Osteoblast (primary cell): ENCODE results near the gene NAV3. TPM values are rescaled to one million over a fixed set of nuclear protein-coding genes. Genes with fewer than 3 reads are reported as not detected.

Experiments used
- DNase-seq: peaks from one replicate; pipeline ENCODE4 v3.0.0; 2011; ENCODE audit warnings: low spot score, mixed read lengths; ENCODE audit not compliant: insufficient read length; ENCODE audit errors: missing footprints
- H2AFZ ChIP-seq: 2 replicates; pipeline ENCODE4 v1.6.0; 2011; ENCODE audit warnings: mild to moderate bottlenecking, low read length
- H3K27ac ChIP-seq: 2 replicates; pipeline ENCODE4 v1.5.1; 2011; ENCODE audit warnings: mild to moderate bottlenecking, low read depth, low read length, moderate library complexity
- H3K27me3 ChIP-seq: 2 replicates; pipeline ENCODE4 v1.6.0; 2012; ENCODE audit warnings: mild to moderate bottlenecking, control low read depth, inconsistent platforms, low read length, moderate library complexity; ENCODE audit not compliant: insufficient read depth
- H3K36me3 ChIP-seq: 2 replicates; pipeline ENCODE4 v1.5.1; 2011; ENCODE audit warnings: mild to moderate bottlenecking, low read length, control low read depth, moderate library complexity; ENCODE audit not compliant: insufficient read depth
- H3K4me1 ChIP-seq: 2 replicates; pipeline ENCODE4 v1.5.1; 2011; ENCODE audit warnings: mild to moderate bottlenecking, low read length, control low read depth, moderate library complexity; ENCODE audit not compliant: insufficient read depth
- H3K4me2 ChIP-seq: 2 replicates; pipeline ENCODE4 v1.6.0; 2011; ENCODE audit warnings: mild to moderate bottlenecking, low read length; ENCODE audit not compliant: insufficient read depth
- H3K4me3 ChIP-seq: fragments of 200-600 bp; sonication (generic); 3 replicates; pipeline ENCODE4 v1.5.1; 2012; ENCODE audit warnings: mild to moderate bottlenecking, low read length, inconsistent platforms; ENCODE audit not compliant: insufficient read depth
- H3K79me2 ChIP-seq: 2 replicates; pipeline ENCODE4 v1.6.0; 2012; ENCODE audit warnings: mild to moderate bottlenecking, low read length, control low read depth, inconsistent platforms; ENCODE audit not compliant: insufficient read depth
- H3K9me3 ChIP-seq: 2 replicates; pipeline ENCODE4 v1.5.1; 2011; ENCODE audit warnings: low read depth, low read length, control low read depth
- H4K20me1 ChIP-seq: 2 replicates; pipeline ENCODE4 v1.6.0; 2012; ENCODE audit warnings: mild to moderate bottlenecking, low read length, control low read depth; ENCODE audit not compliant: insufficient read depth
- total RNA-seq: library from RNA; depleted of rRNA; stranded (reverse); fragments of >200 nt; gene quantifications from 2 replicates; pipeline ENCODE4 v1.2.3, GENCODE V29; 2012
- TF ChIP-seq, protein P1 (sequence below): IDR thresholded peaks from 2 replicates; pipeline ENCODE4 v1.5.1; 2011; ENCODE audit warnings: mild to moderate bottlenecking, low read depth, low read length, moderate library complexity; ENCODE audit errors: extremely low read depth

NAV3 gene
- total RNA-seq, 1 donor: 84.7 TPM

DNA sequence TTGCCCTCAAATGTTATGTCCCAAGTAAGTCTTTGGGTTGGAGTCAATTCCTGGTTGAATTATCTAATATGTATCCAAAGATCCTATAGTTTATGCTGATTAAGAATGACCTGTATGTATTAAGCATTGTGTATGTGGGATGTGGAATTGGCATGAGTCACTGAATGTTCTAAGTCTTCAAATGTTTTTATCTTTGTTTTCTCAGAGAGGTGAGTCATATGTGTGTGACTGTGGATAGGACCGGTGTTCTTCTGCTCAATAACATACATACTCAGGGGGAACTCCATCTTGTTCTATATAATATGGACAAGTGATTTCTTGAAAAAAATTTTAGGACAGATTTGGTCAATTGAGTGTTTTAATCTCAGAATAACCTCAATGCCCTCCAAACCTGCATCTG, 57.9 kb downstream of the NAV3 start:
- Histone ChIP-seq H3K36me3 (no peaks in the 10 kb centered on the region), H3K4me1 (no peaks in the 10 kb centered on the region), H3K4me3 (no peak overlapping the region), H3K4me2 (no peak overlapping the region), H2AFZ (no peak overlapping the region), H4K20me1 (no peaks in the 10 kb centered on the region), H3K27ac (no peak overlapping the region), H3K9me3 (no peaks in the 10 kb centered on the region), H3K79me2 (no peaks in the 10 kb centered on the region), H3K27me3 (no peaks in the 10 kb centered on the region)
- TF ChIP-seq, protein P1, sequence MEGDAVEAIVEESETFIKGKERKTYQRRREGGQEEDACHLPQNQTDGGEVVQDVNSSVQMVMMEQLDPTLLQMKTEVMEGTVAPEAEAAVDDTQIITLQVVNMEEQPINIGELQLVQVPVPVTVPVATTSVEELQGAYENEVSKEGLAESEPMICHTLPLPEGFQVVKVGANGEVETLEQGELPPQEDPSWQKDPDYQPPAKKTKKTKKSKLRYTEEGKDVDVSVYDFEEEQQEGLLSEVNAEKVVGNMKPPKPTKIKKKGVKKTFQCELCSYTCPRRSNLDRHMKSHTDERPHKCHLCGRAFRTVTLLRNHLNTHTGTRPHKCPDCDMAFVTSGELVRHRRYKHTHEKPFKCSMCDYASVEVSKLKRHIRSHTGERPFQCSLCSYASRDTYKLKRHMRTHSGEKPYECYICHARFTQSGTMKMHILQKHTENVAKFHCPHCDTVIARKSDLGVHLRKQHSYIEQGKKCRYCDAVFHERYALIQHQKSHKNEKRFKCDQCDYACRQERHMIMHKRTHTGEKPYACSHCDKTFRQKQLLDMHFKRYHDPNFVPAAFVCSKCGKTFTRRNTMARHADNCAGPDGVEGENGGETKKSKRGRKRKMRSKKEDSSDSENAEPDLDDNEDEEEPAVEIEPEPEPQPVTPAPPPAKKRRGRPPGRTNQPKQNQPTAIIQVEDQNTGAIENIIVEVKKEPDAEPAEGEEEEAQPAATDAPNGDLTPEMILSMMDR: no peak
- peak; percentile 71 for DNase-seq

DNA sequence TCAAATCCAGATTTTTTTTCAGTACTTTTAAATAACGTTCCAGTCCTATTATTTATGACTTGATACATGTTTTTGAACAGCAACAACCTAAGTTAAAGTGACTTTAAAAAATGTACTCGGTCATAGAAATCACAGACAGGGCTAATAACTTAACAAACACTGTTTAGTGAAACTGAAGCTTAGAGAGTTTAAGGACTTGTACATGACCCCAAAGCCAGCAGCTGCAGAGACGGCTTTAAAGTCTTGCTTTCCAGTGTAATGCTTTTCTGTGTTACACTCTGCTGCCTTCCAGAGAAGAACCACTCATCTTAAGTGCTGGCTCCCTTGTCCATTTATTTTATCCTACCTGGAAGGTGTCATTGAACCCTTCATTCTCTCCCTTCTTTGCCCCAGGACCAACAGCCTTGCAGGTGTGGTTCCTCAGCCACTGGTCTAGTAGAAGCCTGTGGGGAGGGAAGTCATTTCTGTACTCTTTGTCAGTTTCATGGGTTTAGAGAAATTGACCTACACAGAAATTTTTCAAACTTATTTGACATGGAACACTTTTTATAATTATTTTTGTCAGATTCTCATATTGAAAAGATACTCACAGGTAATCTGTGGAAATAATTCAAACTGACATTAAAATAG, 60.9 kb downstream of the NAV3 start:
- Histone ChIP-seq H3K27ac (no peak overlapping the region), H3K4me1 (peaks cover 3% of the 10 kb centered on the region), H3K79me2 (no peaks in the 10 kb centered on the region), H3K4me2 (no peak overlapping the region), H2AFZ (no peak overlapping the region), H3K9me3 (no peaks in the 10 kb centered on the region), H3K27me3 (no peaks in the 10 kb centered on the region), H3K4me3 (no peak overlapping the region), H4K20me1 (no peaks in the 10 kb centered on the region), H3K36me3 (no peaks in the 10 kb centered on the region)
- TF ChIP-seq, protein P1: no peak
- no peak for DNase-seq

DNA sequence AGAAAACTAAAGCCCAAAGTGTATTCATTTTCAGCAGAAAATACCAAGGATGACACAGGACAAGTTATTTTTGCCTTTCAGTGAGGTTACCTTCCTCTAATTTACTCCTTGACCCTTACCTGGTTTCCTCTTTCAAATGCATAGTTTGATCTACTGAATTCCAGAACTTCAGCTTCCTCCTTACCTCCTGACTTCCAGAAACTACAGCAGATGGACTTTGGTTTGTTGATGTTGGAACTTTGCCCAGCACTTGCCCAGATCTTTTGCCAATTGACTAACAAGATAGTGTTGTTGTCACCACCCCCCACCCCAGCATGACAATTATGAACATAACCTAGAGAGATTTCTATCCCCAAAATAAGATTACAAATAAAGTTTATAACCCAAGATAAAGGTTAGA, 63.2 kb downstream of the NAV3 start:
- Histone ChIP-seq H3K4me3 (no peak overlapping the region), H3K79me2 (no peaks in the 10 kb centered on the region), H2AFZ (no peak overlapping the region), H3K4me1 (peaks cover 3% of the 10 kb centered on the region), H3K27me3 (no peaks in the 10 kb centered on the region), H4K20me1 (no peaks in the 10 kb centered on the region), H3K9me3 (no peaks in the 10 kb centered on the region), H3K36me3 (no peaks in the 10 kb centered on the region), H3K4me2 (peak overlapping the region; percentile 14), H3K27ac (no peak overlapping the region)
- no peak for DNase-seq
- TF ChIP-seq, protein P1: no peak

DNA sequence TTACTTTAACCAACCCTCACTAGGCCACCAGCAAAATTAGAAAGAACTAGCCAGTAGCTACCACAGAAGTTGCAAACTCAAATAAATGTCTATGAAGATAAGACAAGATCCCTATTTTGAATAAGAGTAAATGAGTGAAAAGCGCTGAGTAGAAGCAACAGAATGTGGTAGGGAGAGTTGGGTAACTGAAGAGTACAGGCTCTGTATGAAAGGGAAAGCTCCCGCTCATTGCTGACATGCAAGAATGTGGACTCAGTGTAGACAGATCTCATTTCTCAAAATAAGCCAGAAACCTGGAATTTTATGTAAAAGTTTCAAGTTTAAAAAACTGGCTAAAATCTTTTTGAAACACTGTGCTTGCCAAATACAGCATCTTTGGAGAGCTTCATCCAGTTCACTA, 63.9 kb downstream of the NAV3 start:
- no peak overlapping the region for H3K4me2 ChIP-seq
- no peaks in the 10 kb centered on the region for H3K27me3 ChIP-seq
- TF ChIP-seq, protein P1: no peak
- no peak overlapping the region for H2AFZ ChIP-seq
- DNase-seq: no peak
- no peak overlapping the region for H3K4me3 ChIP-seq
- H3K79me2 ChIP-seq: no peaks in the 10 kb centered on the region
- peaks cover 3% of the 10 kb centered on the region for H3K4me1 ChIP-seq
- H3K36me3 ChIP-seq: no peaks in the 10 kb centered on the region
- no peak overlapping the region for H3K27ac ChIP-seq
- no peaks in the 10 kb centered on the region for H3K9me3 ChIP-seq
- H4K20me1 ChIP-seq: no peaks in the 10 kb centered on the region
